PC-9 (cell line): Measurements from ENCODE around the gene OR8D2.

Experiments
- CTCF ChIP-seq: fragments of 200-600 bp; sonication (generic); conservative IDR thresholded peaks from 2 replicates; pipeline ENCODE4 v1.6.1; 2017; ENCODE audit warnings: mixed run types, antibody characterized with exemption, mild to moderate bottlenecking, moderate library complexity
- EZH2 ChIP-seq: fragments of 200-600 bp; sonication (generic); IDR thresholded peaks from 2 replicates; pipeline ENCODE4 v1.8.0; 2017; ENCODE audit warnings: antibody characterized with exemption, low read depth

GRCh38 chr11:124313131-124313530, 6.9 kb downstream of the OR8D2 start:
- TF ChIP-seq CTCF, result no peak
- TF ChIP-seq EZH2, result no peak
